Measurements from ENCODE around the gene PLCB2.

DNA sequence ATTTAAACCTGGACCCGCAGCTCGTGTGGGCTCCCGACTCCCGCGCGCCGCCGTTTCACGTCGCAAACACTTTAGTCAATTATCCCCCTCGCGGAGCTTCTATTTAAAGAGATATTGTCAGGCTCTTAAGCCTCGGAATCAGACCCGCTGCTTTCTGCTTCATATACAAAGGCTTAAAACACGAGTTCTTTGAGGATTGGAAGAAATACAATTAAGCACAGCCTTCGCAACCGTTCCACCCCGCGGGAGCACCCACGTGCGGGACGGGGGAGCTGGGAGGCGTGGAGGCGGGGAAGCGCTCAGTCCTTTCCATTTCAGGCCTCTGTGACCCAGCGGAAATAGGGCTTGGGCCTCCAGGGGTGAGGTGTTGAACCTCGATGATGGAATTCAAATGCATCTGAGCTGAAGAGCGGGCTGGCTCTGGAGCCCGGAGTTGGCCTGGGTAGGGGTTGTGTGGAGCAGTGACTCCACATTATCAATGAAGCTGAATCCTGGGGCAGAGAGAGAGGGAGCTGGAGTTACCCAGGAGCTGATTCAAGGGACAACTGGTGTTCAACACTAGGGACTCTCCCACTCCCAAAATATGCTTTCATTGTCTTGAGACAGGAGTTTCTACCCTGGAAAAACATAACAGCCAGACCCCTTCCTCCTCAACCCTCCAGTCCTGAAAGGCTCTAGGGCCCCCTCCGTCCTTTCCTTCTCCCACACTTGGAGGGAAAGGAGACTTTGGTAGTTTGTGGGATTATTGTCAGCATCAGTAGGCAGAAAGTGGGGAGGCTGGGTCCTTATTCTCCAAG, 27.3 kb downstream of the PLCB2 start:
- TF ChIP-seq, protein P1, sequence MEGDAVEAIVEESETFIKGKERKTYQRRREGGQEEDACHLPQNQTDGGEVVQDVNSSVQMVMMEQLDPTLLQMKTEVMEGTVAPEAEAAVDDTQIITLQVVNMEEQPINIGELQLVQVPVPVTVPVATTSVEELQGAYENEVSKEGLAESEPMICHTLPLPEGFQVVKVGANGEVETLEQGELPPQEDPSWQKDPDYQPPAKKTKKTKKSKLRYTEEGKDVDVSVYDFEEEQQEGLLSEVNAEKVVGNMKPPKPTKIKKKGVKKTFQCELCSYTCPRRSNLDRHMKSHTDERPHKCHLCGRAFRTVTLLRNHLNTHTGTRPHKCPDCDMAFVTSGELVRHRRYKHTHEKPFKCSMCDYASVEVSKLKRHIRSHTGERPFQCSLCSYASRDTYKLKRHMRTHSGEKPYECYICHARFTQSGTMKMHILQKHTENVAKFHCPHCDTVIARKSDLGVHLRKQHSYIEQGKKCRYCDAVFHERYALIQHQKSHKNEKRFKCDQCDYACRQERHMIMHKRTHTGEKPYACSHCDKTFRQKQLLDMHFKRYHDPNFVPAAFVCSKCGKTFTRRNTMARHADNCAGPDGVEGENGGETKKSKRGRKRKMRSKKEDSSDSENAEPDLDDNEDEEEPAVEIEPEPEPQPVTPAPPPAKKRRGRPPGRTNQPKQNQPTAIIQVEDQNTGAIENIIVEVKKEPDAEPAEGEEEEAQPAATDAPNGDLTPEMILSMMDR (IDR thresholded peaks at IDR 0.05) = no peak
- TF ChIP-seq EZH2 (IDR thresholded peaks at IDR 0.05) (peak; percentile 77), EZH2phosphoT487 (IDR thresholded peaks at IDR 0.05) (peak; percentile 58)

All from neural progenitor cell (in vitro differentiated cells).